ENCODE results near the gene NUP214.
A peak's percentile ranks its signal among the peaks of the same experiment; 100 is the strongest.
"Not testable (repeated sequence)": the region's sequence is repeated elsewhere in the genome, so short reads cannot be mapped to it uniquely, and the experiment has no call there.

Gene NUP214

DNA sequence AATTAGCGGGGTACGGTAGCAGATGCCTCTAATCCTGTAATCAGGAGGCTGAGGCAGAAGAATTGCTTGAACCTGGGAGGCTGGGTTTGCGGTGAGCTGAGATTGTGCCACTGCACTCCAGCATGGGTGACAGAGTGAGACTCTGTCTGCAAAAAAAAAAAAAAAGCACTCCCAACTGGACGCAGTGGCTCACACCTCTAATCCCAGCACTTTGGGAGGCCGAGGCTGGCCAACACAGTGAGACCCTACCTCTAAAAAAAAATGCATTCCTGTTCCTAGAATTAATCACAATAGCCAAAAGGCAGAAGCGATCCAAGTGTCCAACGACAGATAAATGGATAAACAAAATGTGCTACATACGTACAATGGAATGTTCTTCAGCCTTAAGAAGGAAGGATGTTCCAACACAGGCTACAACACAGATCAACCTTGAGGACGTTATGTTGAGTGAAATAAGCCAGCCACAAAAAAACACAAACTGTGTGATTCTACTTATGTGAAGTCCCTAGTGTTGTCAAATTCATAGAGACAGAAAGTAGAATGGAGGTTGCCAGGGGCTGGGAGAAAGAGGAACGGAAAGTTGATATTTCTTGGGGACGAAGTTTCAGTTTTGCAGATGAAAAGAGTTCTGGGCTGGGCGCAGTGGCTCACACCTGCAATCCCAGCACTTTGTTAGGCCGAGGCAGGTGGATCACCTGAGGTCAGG lies 137.1 kb downstream of the NUP214 start:
- DNase-seq = no peak

GRCh38 chr9:131263033-131263343 lies 137.6 kb downstream of the NUP214 start:
- not testable (repeated sequence) for DNase-seq

- DNase-seq = no peak
Observed at GRCh38 chr9:131263701-131264100, 138.3 kb downstream of the NUP214 start.

GRCh38 chr9:131264231-131264630 lies 138.8 kb downstream of the NUP214 start:
- DNase-seq = no peak

- no peak for DNase-seq
Observed at GRCh38 chr9:131266266-131267229, 141.2 kb downstream of the NUP214 start.

GRCh38 chr9:131270171-131271015 lies 145.0 kb downstream of the NUP214 start:
- no peak for DNase-seq

GRCh38 chr9:131271016-131271273 lies 145.6 kb downstream of the NUP214 start:
- DNase-seq = not testable (repeated sequence)

DNA sequence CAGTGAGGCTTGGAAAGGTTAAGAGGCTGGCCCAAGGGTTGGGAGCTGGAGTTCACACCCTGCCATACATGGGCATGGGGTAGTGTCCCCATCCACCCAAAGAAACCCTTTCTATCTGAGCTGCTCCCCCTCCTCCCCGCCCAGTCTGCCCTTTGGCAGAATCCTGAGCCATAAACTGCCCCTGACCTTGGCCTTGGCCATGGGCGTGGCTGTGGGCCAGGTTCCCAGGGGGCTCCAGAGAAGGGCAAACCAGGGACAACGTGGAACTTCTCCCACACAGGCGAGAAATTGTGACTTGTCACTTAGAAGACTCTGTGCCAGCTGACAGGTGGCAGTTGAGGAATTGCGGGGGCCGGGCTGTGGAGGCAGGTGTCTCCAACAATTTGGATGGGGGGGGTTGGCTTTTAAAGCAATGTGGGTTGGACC lies 146.1 kb downstream of the NUP214 start:
- DNase-seq = no peak

GRCh38 chr9:131272212-131272611 lies 146.8 kb downstream of the NUP214 start:
- no peak for DNase-seq

GRCh38 chr9:131273146-131273855 lies 147.9 kb downstream of the NUP214 start:
- no peak for DNase-seq

- no peak for DNase-seq
Observed at GRCh38 chr9:131273856-131274673, 148.7 kb downstream of the NUP214 start.

GRCh38 chr9:131274674-131275331 lies 149.4 kb downstream of the NUP214 start:
- no peak for DNase-seq

GRCh38 chr9:131275332-131276093 lies 150.1 kb downstream of the NUP214 start:
- no peak for DNase-seq

- no peak for DNase-seq
Observed at GRCh38 chr9:131276094-131276888, 150.9 kb downstream of the NUP214 start, which contains the start of gene FAM78A. Gene FAM78A, minus strand, starts transcription at chr9:131276510. Its CDS starts 331 bp downstream, at chr9:131276179.

- DNase-seq = no peak
Observed at GRCh38 chr9:131276891-131277286, 151.5 kb downstream of the NUP214 start.

- no peak for DNase-seq
Observed at GRCh38 chr9:131277287-131277909, 152.0 kb downstream of the NUP214 start.

- peak; percentile 53 for DNase-seq
Observed at GRCh38 chr9:131277910-131278701, 152.7 kb downstream of the NUP214 start.

GRCh38 chr9:131278702-131279111 lies 153.3 kb downstream of the NUP214 start:
- DNase-seq = no peak
